HCT116 (cell line): Measurements from ENCODE around the gene PEX11A. TPM values are rescaled to one million over a fixed set of nuclear protein-coding genes. Genes with fewer than 3 reads are reported as not detected.

Experiments
- ATAC-seq: fragments of 200-7000 bp; cut with Tn5 transposase; 2 replicates; pipeline ENCODE4 v1.9.1; 2020; ENCODE audit warnings: mild to moderate bottlenecking, moderate library complexity
- BruUV-seq: library from RNA; stranded (reverse); fragments of 400-500 nt; replicated peaks from 2 replicates; lab custom pipeline; 2021; lab: Mats Ljungman, UMichigan
- CTCF ChIA-PET: fragments of 300-600 bp; sonication (Branson Sonifier 250); formaldehyde crosslinking; loops from one replicate; lab custom pipeline; 2021; ENCODE audit warnings: antibody characterized with exemption; lab: Charles Lee
- POLR2A ChIA-PET: fragments of 300-600, 350-600 bp; sonication (Branson Sonifier 250); formaldehyde crosslinking; loops from one replicate; lab custom pipeline; 2021; ENCODE audit warnings: antibody characterized with exemption; lab: Charles Lee
- RAD21 ChIA-PET, 2 experiments: fragments of 300-600 bp; sonication (Branson Sonifier 250); formaldehyde crosslinking; loops; one replicate each; lab custom pipeline; 2023; ENCODE audit warnings: low total read pairs in 2 of 2; ENCODE audit not compliant: uncharacterized antibody in 2 of 2, unreplicated experiment in 2 of 2, low non-redundant PET in 1 of 2; lab: Charles Lee
- DNase-seq: peaks from one replicate; pipeline ENCODE4 v3.0.0-alpha.2; 2010; ENCODE audit warnings: low read depth, low spot score
- H2AFZ ChIP-seq: fragments of 200-600 bp; shearing (Covaris generic), sonication (generic); 2 replicates; pipeline ENCODE4 v1.6.1; 2017; ENCODE audit warnings: low read depth, mixed run types, mixed read lengths, antibody characterized with exemption, low read length; ENCODE audit not compliant: poor library complexity, severe bottlenecking
- H3K27ac ChIP-seq: 2 replicates; pipeline ENCODE4 v1.5.1; 2012; ENCODE audit warnings: low read depth, low read length
- H3K27me3 ChIP-seq: fragments of 200-600 bp; sonication (generic); 2 replicates; pipeline ENCODE4 v1.6.1; 2016; ENCODE audit warnings: mixed run types, low read length, mixed read lengths; ENCODE audit not compliant: insufficient read depth
- H3K36me3 ChIP-seq, 2 experiments: fragments of 200-500 bp in 1 of 2; fragments of 200-600 bp in 1 of 2; sonication (Bioruptor generic) in 1 of 2; sonication (generic) in 1 of 2; 2 replicates each; pipeline versions ENCODE4 v1.5.1 to v1.6.1; 2014 to 2016; ENCODE audit warnings: low read length in 2 of 2, inconsistent platforms in 1 of 2, mixed read lengths in 1 of 2, mixed run types in 1 of 2; ENCODE audit not compliant: insufficient read depth in 2 of 2, control insufficient read depth in 1 of 2
- H3K4me1 ChIP-seq, 2 experiments: fragments of 200-600 bp in 1 of 2; sonication (generic) in 1 of 2; 2 replicates each; pipeline versions ENCODE4 v1.5.1 to v1.6.1; 2012 to 2017; ENCODE audit warnings: low read length in 2 of 2, inconsistent platforms in 1 of 2, mild to moderate bottlenecking in 1 of 2, mixed read lengths in 1 of 2, mixed run types in 1 of 2, moderate library complexity in 1 of 2; ENCODE audit not compliant: insufficient read depth in 2 of 2, control insufficient read depth in 1 of 2
- H3K4me2 ChIP-seq: fragments of 200-600 bp; sonication (generic); 2 replicates; pipeline ENCODE4 v1.6.1; 2017; ENCODE audit warnings: mixed run types, low read length, mixed read lengths
- H3K4me3 ChIP-seq, 2 experiments: fragments of 200-600 bp in 1 of 2; sonication (generic) in 1 of 2; replicated peaks in 1 of 2; 2 replicates each; pipeline ENCODE4 v1.5.1; 2011 to 2016; ENCODE audit warnings: low read length in 2 of 2, control low read depth in 1 of 2, low read depth in 1 of 2, mild to moderate bottlenecking in 1 of 2, mixed read lengths in 1 of 2, mixed run types in 1 of 2
- H3K79me2 ChIP-seq: fragments of 200-600 bp; sonication (generic); 2 replicates; pipeline ENCODE4 v1.6.1; 2017; ENCODE audit warnings: mild to moderate bottlenecking, mixed run types, low read length, moderate library complexity, mixed read lengths; ENCODE audit not compliant: insufficient read depth
- H3K9ac ChIP-seq: fragments of 200-600 bp; sonication (generic); 2 replicates; pipeline ENCODE4 v1.6.1; 2016; ENCODE audit warnings: low read length, mixed read lengths
- H3K9me2 ChIP-seq: fragments of 200-600 bp; sonication (generic), shearing (Covaris generic); 2 replicates; pipeline ENCODE4 v1.6.1; 2017; ENCODE audit warnings: mixed run types, mild to moderate bottlenecking, moderate library complexity; ENCODE audit not compliant: insufficient read depth
- H3K9me3 ChIP-seq, 2 experiments: fragments of 200-500 bp in 1 of 2; fragments of 200-600 bp in 1 of 2; sonication (Bioruptor generic) in 1 of 2; sonication (generic) in 1 of 2; 2 replicates each; pipeline ENCODE4 v1.6.1; 2014 to 2017; ENCODE audit warnings: low read length in 2 of 2, mixed read lengths in 2 of 2, inconsistent platforms in 1 of 2, low read depth in 1 of 2, mild to moderate bottlenecking in 1 of 2, mixed run types in 1 of 2, moderate library complexity in 1 of 2; ENCODE audit not compliant: control insufficient read depth in 1 of 2, insufficient read depth in 1 of 2
- H4K20me1 ChIP-seq: fragments of 200-600 bp; sonication (generic), shearing (Covaris generic); 2 replicates; pipeline ENCODE4 v1.6.1; 2017; ENCODE audit warnings: mixed run types, mild to moderate bottlenecking, moderate library complexity; ENCODE audit not compliant: insufficient read depth
- CBX3 ChIP-seq: IDR thresholded peaks from 2 replicates; pipeline ENCODE4 v1.6.1; 2012; ENCODE audit warnings: low read depth
- CEBPB ChIP-seq: IDR thresholded peaks from 2 replicates; pipeline ENCODE4 v1.6.1; 2012; ENCODE audit warnings: low read depth
- CTCF ChIP-seq, 3 experiments: fragments of 200-600 bp in 1 of 3; sonication (generic) in 1 of 3; IDR thresholded peaks in 2 of 3; conservative IDR thresholded peaks in 1 of 3; 2 replicates each; pipeline ENCODE4 v1.5.1; 2012 to 2017; ENCODE audit warnings: low read depth in 2 of 3, low read length in 2 of 3, antibody characterized with exemption in 1 of 3, borderline replicate concordance in 1 of 3, control low read depth in 1 of 3, mild to moderate bottlenecking in 1 of 3, mixed read lengths in 1 of 3, mixed run types in 1 of 3, moderate library complexity in 1 of 3; ENCODE audit not compliant: insufficient read depth in 1 of 3
- EGR1 ChIP-seq: IDR thresholded peaks from 2 replicates; pipeline ENCODE4 v1.6.1; 2012; ENCODE audit warnings: low read depth
- EZH2 ChIP-seq: fragments of 200-600 bp; sonication (generic); IDR thresholded peaks from 2 replicates; pipeline ENCODE4 v1.6.1; 2017; ENCODE audit warnings: antibody characterized with exemption, mixed run types
- EZH2phosphoT487 ChIP-seq: fragments of 200-600 bp; IDR thresholded peaks from 2 replicates; pipeline ENCODE4 v1.6.1; 2018; ENCODE audit warnings: antibody characterized with exemption, borderline replicate concordance
- MAX ChIP-seq: IDR thresholded peaks from 2 replicates; pipeline ENCODE4 v1.6.1; 2012
- POLR2A ChIP-seq: IDR thresholded peaks from 2 replicates; pipeline ENCODE4 v1.7.0; 2011; ENCODE audit warnings: borderline replicate concordance; ENCODE audit not compliant: insufficient read depth, insufficient read length; ENCODE audit errors: extremely low read depth
- POLR2AphosphoS5 ChIP-seq: IDR thresholded peaks from 2 replicates; pipeline ENCODE4 v1.6.1; 2011; ENCODE audit warnings: mild to moderate bottlenecking, low read depth, low read length, moderate library complexity
- RAD21 ChIP-seq: IDR thresholded peaks from 2 replicates; pipeline ENCODE4 v1.6.1; 2012; ENCODE audit warnings: low read depth, mild to moderate bottlenecking
- SRF ChIP-seq: IDR thresholded peaks from 2 replicates; pipeline ENCODE4 v1.6.1; 2012; ENCODE audit warnings: low read depth
- TCF7L2 ChIP-seq: IDR thresholded peaks from 2 replicates; pipeline ENCODE4 v1.7.0; 2011; ENCODE audit warnings: borderline replicate concordance, inconsistent platforms; ENCODE audit not compliant: insufficient read depth, insufficient read length; ENCODE audit errors: extremely low read depth
- ZBTB33 ChIP-seq: IDR thresholded peaks from 2 replicates; pipeline ENCODE4 v1.6.1; 2011; ENCODE audit warnings: mild to moderate bottlenecking, low read length, moderate library complexity; ENCODE audit not compliant: insufficient replicate concordance; ENCODE audit errors: extremely low read depth
- ZFX ChIP-seq: fragments of 450-650 bp; IDR thresholded peaks from 2 replicates; pipeline ENCODE4 v1.6.1; 2017
- intact Hi-C: fragments of 100-400 bp; cut with micrococcal nuclease; formaldehyde crosslinking; loops from 2 replicates; pipeline ENCODE4 v1.10.0; 2022
- total RNA-seq: library from RNA; stranded (reverse); gene quantifications from one replicate; pipeline ENCODE4 v1.2.1, GENCODE V29; 2021; ENCODE audit not compliant: unreplicated experiment

PEX11A gene
- total RNA-seq, 1 experiment from 2014 or later = 7.1 TPM

GRCh38 chr15:89656116-89656815, 34.3 kb downstream of the PEX11A start:
- no peaks in the 10 kb centered on the region for H4K20me1 ChIP-seq
- H2AFZ ChIP-seq = no peak overlapping the region
- H3K79me2 ChIP-seq = no peaks in the 10 kb centered on the region
- no peaks in the 10 kb centered on the region for H3K36me3 ChIP-seq
- ChIA-PET POLR2A (no interaction called here), CTCF (interaction anchor here (1.5 to 2.6 kb wide), 2 partner anchors 9 to 17 kb away, joined by 7 read pairs; no protein-coding TSS in a partner anchor)
- no peaks in the 10 kb centered on the region for H3K4me1 ChIP-seq
- no peak; the same call in 1 of the 2 replicates for ATAC-seq
- BruUV-seq = no TSS peak
- no peaks in the 10 kb centered on the region for H3K9me3 ChIP-seq
- H3K4me2 ChIP-seq = no peak overlapping the region
- no peak for DNase-seq
- no peaks in the 10 kb centered on the region for H3K9me2 ChIP-seq
- intact Hi-C loops = no loop called here
- H3K4me3 ChIP-seq = no peak overlapping the region
- no peak overlapping the region for H3K9ac ChIP-seq
- H3K27me3 ChIP-seq = no peaks in the 10 kb centered on the region
- TF ChIP-seq TCF7L2 (no peak), CTCF (IDR thresholded peaks at IDR 0.05 in 2 of 3, conservative IDR thresholded peaks at IDR 0.05 in 1 of 3; ENCODE audit: borderline replicate concordance in 1 of 3, insufficient read depth in 1 of 3, low read depth in 2 of 3, low read length in 2 of 3) (no peak), RAD21 (no peak), EGR1 (no peak), ZBTB33 (no peak), CBX3 (no peak), ZFX (no peak), SRF (no peak), MAX (no peak), EZH2phosphoT487 (no peak), CEBPB (no peak), EZH2 (no peak), POLR2A (no peak), POLR2AphosphoS5 (no peak)
- TF ChIP-seq, all 23 proteins: peak for 0
- H3K27ac ChIP-seq = no peak overlapping the region
- RAD21 ChIA-PET = no interaction called here
